ENCODE measurements around the gene JOSD1. TPM values are rescaled to one million over a fixed set of nuclear protein-coding genes. Genes with fewer than 3 reads are reported as not detected.

Gene JOSD1
- total and polyA plus RNA-seq, 10 of the 15 experiments (the other 5 are each of a cell fraction or from before 2014, with no cell fraction given) = 6.2 to 54.6 (median 40.5) TPM

- no peak for DNase-seq (ENCODE audit: low read depth, low spot score)
- BruUV-seq (replicated peaks) = no TSS peak
- intact Hi-C loops (cut with micrococcal nuclease; ENCODE audit: unreplicated experiment) = no loop called here
- H2AFZ ChIP-seq (ENCODE audit: control insufficient read depth, low read depth, low read length) = no peak overlapping the region
- POLR2A ChIA-PET = interaction anchor here (1.3 kb wide), 1 partner anchor 18 kb away, joined by 3 read pairs; no protein-coding TSS in a partner anchor
- H3K27me3 ChIP-seq (replicated peaks in 1 of 2; ENCODE audit: control insufficient read depth in 2 of 2, insufficient read depth in 2 of 2, low read length in 1 of 2) = no peaks in the 10 kb centered on the region
- H3K27ac ChIP-seq (ENCODE audit: control insufficient read depth, insufficient read depth) = no peak overlapping the region
- no peaks in the 10 kb centered on the region for H3K9me3 ChIP-seq (replicated peaks; ENCODE audit: control insufficient read depth, insufficient read depth, low read length)
- H3K36me3 ChIP-seq (ENCODE audit: control insufficient read depth in 2 of 2, insufficient read depth in 2 of 2, low read length in 1 of 2) = peaks cover 31 to 64% of the 10 kb centered on the region in 2 experiments
- ATAC-seq = peak; percentile 78
- H3K4me1 ChIP-seq (ENCODE audit: control insufficient read depth, insufficient read depth, low read length) = no peaks in the 10 kb centered on the region
- SMC1A ChIA-PET (ENCODE audit: uncharacterized antibody, unreplicated experiment) = interaction anchor here (0.8 to 1.3 kb wide), 2 partner anchors 18 to 52 kb away, joined by 3 to 5 read pairs; partner anchors contain the start of gene TOMM22
- RAD21 ChIA-PET (ENCODE audit: unreplicated experiment) = interaction anchor here (1.8 kb wide), 1 partner anchor 32 kb away, joined by 4 read pairs; no protein-coding TSS in a partner anchor
- H3K9ac ChIP-seq (ENCODE audit: control insufficient read depth, insufficient read depth, low read length) = no peak overlapping the region
- no peak for FAIRE-seq
- peaks cover 2% of the 10 kb centered on the region; the same call in 1 of the 2 replicates for H4K20me1 ChIP-seq (ENCODE audit: control insufficient read depth, insufficient read depth)
- no peak overlapping the region for H3K4me2 ChIP-seq (ENCODE audit: control insufficient read depth, insufficient read depth)
- in situ Hi-C loops (cut with MboI) = no loop called here
- WGBS (ENCODE audit: insufficient coverage, insufficient replicate concordance, low lambda C conversion rate, missing lambda C conversion rate) = 38% methylated on average over 4 of the region's 4 CpGs
- CTCF ChIA-PET = interaction anchor here (0.9 to 3.7 kb wide), 12 partner anchors 8 to 681 kb away, joined by 3 to 26 read pairs (median 5); no protein-coding TSS in a partner anchor
- H3K79me2 ChIP-seq (ENCODE audit: control insufficient read depth, insufficient read depth, low read length) = no peaks in the 10 kb centered on the region
- no peak overlapping the region for H3K4me3 ChIP-seq
- TF ChIP-seq KLF5 (IDR thresholded peaks at IDR 0.05; ENCODE audit: partially characterized antibody) (no peak), SKIL (IDR thresholded peaks at IDR 0.05; ENCODE audit: low read depth, poor library complexity, severe bottlenecking) (no peak), CHD1 (IDR thresholded peaks at IDR 0.05; ENCODE audit: low read depth, low read length) (no peak), MXI1 (IDR thresholded peaks at IDR 0.05; ENCODE audit: low read depth, low read length) (no peak), POLR2AphosphoS5 (IDR thresholded peaks at IDR 0.05; ENCODE audit: low read length) (peak; percentile 16; the same call in 1 of the 2 replicates), BHLHE40 (IDR thresholded peaks at IDR 0.05; ENCODE audit: borderline replicate concordance in 1 of 2, low read depth in 2 of 2, low read length in 1 of 2) (no peak), DPF2 (IDR thresholded peaks at IDR 0.05) (no peak), FOXM1 (IDR thresholded peaks at IDR 0.05; ENCODE audit: low read depth, low read length) (no peak; the same call in 1 of the 2 replicates), STAT3 (IDR thresholded peaks at IDR 0.05; ENCODE audit: low read depth, low read length) (no peak), RAD51 (IDR thresholded peaks at IDR 0.05) (no peak), RB1 (IDR thresholded peaks at IDR 0.05; ENCODE audit: borderline replicate concordance) (0 out of 2 replicates have a peak, but pooled peaks have one; percentile 19), ATF2 (IDR thresholded peaks at IDR 0.05; ENCODE audit: low read length) (no peak), ZBTB33 (IDR thresholded peaks at IDR 0.05) (no peak), SREBF1 (IDR thresholded peaks at IDR 0.05; ENCODE audit: low read length) (no peak), ZNF207 (IDR thresholded peaks at IDR 0.05; ENCODE audit: borderline replicate concordance) (no peak), ZNF384 (IDR thresholded peaks at IDR 0.05; ENCODE audit: borderline replicate concordance, low read depth, low read length) (no peak), HDAC6 (IDR thresholded peaks at IDR 0.05; ENCODE audit: unreplicated experiment) (no peak), BRCA1 (IDR thresholded peaks at IDR 0.05; ENCODE audit: low read depth, low read length) (no peak), CREM (IDR thresholded peaks at IDR 0.05; ENCODE audit: low read depth) (no peak), NR2F1 (conservative IDR thresholded peaks at IDR 0.05) (no peak), CBFB (IDR thresholded peaks at IDR 0.05; ENCODE audit: low read depth) (0 out of 2 replicates have a peak, but pooled peaks have one; percentile 41), MTA3 (IDR thresholded peaks at IDR 0.05; ENCODE audit: borderline replicate concordance, low read length) (no peak), POLR2A (IDR thresholded peaks at IDR 0.05; ENCODE audit: low read depth, low read length) (peak; percentile 53)
Observed at GRCh38 chr22:38733329-38733723, 32.6 kb upstream of the JOSD1 start.
